RWPE1 (cell line): ENCODE measurements around the gene UBXN10.

ENCODE experiments used
- CTCF ChIA-PET: fragments of 350-600 bp; sonication (Branson Sonifier 250); formaldehyde crosslinking; extraction: SDS; loops from one replicate; lab custom pipeline; 2021; lab: Yijun Ruan, JAX
- POLR2A ChIA-PET: fragments of 400-600 bp; formaldehyde crosslinking; extraction: SDS; loops from one replicate; lab custom pipeline; 2020; ENCODE audit warnings: antibody characterized with exemption; ENCODE audit not compliant: low non-redundant PET; lab: Yijun Ruan, JAX
- DNase-seq: peaks from one replicate; pipeline ENCODE4 v3.0.0; 2012; ENCODE audit warnings: low spot score
- H3K27ac ChIP-seq: fragments of 450-650 bp; 2 replicates; pipeline ENCODE4 v1.5.1; 2017
- CTCF ChIP-seq: fragments of 450-650 bp; conservative IDR thresholded peaks from 2 replicates; pipeline ENCODE4 v1.5.1; 2017; ENCODE audit warnings: low read depth, mild to moderate bottlenecking

The UBXN10 gene

GRCh38 chr1:20187103-20187812 is 1.4 kb downstream of the UBXN10 start:
- CTCF ChIA-PET, result interaction anchor here (0.6 to 1.0 kb wide), 2 partner anchors 9 to 66 kb away, joined by 3 to 9 read pairs; no protein-coding TSS in a partner anchor
- no peak for DNase-seq
- no peak for TF ChIP-seq CTCF
- POLR2A ChIA-PET, result interaction anchor here (0.6 kb wide), 1 partner anchor 276 kb away, joined by 4 read pairs; no protein-coding TSS in a partner anchor
- H3K27ac ChIP-seq, result no peak overlapping the region

- no peak for DNase-seq
- ChIA-PET CTCF (interaction anchor here (0.6 to 1.0 kb wide), 2 partner anchors 8 to 67 kb away, joined by 3 to 9 read pairs; no protein-coding TSS in a partner anchor), POLR2A (no interaction called here)
- no peak overlapping the region for H3K27ac ChIP-seq
- no peak for TF ChIP-seq CTCF
These were observed 2.0 kb downstream of the UBXN10 start for GRCh38 chr1:20187813-20188454.

GRCh38 chr1:20188455-20188817 is 2.5 kb downstream of the UBXN10 start:
- no peak overlapping the region for H3K27ac ChIP-seq
- DNase-seq, result no peak
- TF ChIP-seq CTCF, result no peak
- ChIA-PET CTCF (no interaction called here), POLR2A (no interaction called here)

GRCh38 chr1:20189664-20190063 is 3.8 kb downstream of the UBXN10 start:
- CTCF ChIA-PET, result interaction anchor here (0.6 kb wide), 1 partner anchor 304 kb away, joined by 3 read pairs; no protein-coding TSS in a partner anchor
- POLR2A ChIA-PET, result no interaction called here
- no peak overlapping the region for H3K27ac ChIP-seq
- TF ChIP-seq CTCF, result no peak
- DNase-seq, result no peak

- DNase-seq, result no peak
- no peak for TF ChIP-seq CTCF
- POLR2A ChIA-PET, result no interaction called here
These were observed 4.6 kb downstream of the UBXN10 start for GRCh38 chr1:20190256-20191160.

GRCh38 chr1:20191266-20191825 is 5.5 kb downstream of the UBXN10 start:
- H3K27ac ChIP-seq, result no peak overlapping the region
- no peak for TF ChIP-seq CTCF
- DNase-seq, result no peak
- POLR2A ChIA-PET, result no interaction called here
- CTCF ChIA-PET, result interaction anchor here (1.6 kb wide), 1 partner anchor 21 kb away, joined by 5 read pairs; no protein-coding TSS in a partner anchor

More at GRCh38 chr1:20190256-20191160, 4.6 kb downstream of the UBXN10 start:
- no peak overlapping the region for H3K27ac ChIP-seq
- CTCF ChIA-PET, result no interaction called here
